AG09319 (cell line): ENCODE measurements around the gene BIVM.

ENCODE experiments used
- DNase-seq: peaks from one replicate; pipeline ENCODE4 v3.0.0-alpha.2; 2010; ENCODE audit warnings: low read depth; ENCODE audit errors: extremely low read depth
- TF ChIP-seq, protein P1 (sequence below): IDR thresholded peaks from 2 replicates; pipeline ENCODE4 v1.5.1; 2011; ENCODE audit warnings: low read depth, mild to moderate bottlenecking, inconsistent platforms, low read length, moderate library complexity

BIVM gene

DNA sequence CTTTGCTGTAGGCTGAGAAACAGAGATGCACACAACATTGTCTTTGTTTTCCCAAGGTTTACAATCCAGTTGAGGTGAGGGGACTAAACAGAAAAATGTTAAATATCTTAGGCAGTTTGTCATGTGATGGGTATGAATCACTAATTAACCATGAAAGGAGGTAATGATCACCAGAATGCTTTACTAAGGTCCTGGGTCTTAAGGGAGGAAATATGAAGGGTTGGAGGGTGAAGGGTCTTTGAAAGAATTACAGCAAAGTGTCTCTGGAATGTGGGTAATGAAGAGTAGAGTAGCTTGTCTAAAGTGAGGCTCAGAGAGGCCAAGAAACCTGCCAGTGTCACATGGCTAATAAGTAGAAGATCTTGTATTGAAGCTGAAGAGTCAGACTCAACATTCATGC, 19.0 kb downstream of the BIVM start:
- no peak for DNase-seq
- TF ChIP-seq, protein P1, sequence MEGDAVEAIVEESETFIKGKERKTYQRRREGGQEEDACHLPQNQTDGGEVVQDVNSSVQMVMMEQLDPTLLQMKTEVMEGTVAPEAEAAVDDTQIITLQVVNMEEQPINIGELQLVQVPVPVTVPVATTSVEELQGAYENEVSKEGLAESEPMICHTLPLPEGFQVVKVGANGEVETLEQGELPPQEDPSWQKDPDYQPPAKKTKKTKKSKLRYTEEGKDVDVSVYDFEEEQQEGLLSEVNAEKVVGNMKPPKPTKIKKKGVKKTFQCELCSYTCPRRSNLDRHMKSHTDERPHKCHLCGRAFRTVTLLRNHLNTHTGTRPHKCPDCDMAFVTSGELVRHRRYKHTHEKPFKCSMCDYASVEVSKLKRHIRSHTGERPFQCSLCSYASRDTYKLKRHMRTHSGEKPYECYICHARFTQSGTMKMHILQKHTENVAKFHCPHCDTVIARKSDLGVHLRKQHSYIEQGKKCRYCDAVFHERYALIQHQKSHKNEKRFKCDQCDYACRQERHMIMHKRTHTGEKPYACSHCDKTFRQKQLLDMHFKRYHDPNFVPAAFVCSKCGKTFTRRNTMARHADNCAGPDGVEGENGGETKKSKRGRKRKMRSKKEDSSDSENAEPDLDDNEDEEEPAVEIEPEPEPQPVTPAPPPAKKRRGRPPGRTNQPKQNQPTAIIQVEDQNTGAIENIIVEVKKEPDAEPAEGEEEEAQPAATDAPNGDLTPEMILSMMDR: no peak

DNA sequence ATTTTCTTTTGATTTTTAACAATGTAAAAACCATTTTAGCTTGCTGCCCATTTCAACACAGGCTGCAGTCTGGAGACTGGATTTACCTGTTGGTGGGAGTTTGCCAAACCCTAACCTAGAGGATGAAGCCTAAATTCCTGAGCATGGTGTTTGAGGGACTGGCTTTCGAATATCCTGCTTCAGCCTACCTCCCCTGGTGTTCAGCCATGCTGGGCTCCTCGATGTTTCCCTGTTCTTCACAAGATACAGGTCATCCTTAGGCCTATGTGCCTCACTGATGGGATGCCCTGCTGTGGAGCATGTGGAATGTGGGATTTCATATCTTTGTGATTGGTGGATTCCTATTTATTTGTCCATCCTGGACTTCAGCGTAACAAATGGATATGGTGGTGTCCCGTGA, 26.5 kb downstream of the BIVM start:
- no peak for DNase-seq
- TF ChIP-seq, protein P1: no peak

DNA sequence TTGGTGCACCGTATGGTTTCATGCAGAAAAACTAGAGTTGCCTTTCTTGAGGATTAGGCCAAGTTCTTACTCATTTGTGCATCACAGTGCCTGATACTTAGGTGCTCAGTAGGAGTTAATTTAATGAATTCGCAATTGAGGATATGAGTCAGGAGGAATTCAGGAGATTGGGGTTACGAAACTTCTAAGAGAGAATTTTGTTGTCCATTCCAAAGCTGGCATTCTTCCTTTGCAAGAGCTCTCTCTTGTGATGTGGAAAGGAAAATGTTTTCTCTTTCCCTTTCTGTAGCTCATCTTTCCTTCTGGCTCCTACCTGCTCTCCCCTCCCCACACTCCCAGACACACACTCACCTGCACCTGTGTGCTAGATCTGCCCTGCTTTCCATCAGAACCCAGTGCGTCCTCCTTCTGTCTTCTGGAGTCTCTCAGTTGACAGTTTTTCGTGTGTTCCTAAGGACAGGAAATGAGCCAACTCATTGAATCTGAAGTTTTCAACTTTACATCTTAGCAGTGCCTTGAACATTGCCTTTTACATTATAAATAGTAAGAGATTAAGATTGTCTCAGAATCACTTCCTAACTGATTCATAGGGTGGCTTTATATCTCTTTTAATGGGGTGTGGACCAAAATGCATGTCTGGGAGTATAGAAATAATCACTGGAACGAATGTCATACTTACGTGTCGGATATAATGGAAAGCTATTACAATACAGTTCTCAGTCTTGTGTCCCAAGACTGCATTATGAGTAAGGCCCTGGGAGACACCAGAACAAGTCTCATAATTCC, 27.2 kb downstream of the BIVM start:
- TF ChIP-seq, protein P1: peak; percentile 14
- DNase-seq: peak; percentile 69

DNA sequence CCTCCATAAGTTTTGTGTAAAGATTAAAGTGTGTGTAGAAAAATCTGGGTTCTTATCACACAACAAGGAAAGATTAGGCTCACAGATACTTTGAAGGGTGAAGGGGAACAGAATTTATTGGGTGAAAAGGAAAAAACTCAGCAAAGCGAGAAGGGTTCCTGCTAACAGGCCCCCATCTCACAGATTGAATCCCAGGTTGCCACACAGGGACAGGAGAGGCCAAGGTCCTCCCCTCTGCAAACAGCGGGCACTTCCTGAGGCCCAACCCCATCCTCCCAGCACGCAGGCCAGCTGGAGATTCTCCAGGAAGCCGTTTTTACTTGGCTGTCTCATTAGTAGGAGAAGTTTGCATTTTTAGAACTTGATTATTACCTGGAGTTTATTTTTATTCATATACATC, 31.7 kb downstream of the BIVM start:
- TF ChIP-seq, protein P1: no peak
- no peak for DNase-seq

DNA sequence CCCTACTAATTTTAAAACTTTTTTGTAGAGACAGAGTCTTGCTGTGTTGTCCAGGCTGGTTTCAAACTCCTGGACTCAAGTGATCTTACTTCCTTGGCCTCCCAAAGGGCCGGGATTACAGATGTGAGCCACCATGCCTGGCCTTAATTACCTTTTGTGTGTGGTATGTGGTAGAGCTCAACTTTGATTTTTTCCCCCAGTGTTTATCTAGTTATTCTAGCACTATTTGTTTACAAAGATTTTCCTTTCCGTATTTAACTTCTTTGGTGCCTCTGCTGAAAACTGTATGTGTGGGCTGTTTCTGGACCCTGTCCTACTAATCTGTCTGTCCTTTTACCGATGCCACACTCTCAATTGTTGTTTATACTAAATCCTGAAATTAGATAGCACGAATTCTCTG, 37.6 kb downstream of the BIVM start:
- DNase-seq: no peak
- TF ChIP-seq, protein P1: no peak

DNA sequence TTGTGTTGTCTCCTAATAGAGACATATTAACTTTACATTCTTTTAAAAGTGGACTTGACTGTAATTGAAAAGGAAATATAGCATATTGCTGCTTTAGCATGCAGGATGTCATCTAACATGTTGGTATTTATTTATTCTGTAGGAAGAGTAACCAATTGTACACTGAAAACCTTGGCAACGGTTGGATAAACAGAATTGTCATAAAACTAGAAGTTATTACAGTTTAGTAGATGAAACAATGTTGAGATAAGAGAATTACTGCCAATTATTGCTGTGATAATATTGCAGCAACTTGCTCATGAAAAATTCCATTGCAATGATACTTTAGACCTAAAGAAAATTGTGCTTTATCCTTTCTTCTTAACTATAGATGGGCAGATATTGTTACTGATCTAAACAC, 39.4 kb downstream of the BIVM start:
- DNase-seq: no peak
- TF ChIP-seq, protein P1: no peak

DNA sequence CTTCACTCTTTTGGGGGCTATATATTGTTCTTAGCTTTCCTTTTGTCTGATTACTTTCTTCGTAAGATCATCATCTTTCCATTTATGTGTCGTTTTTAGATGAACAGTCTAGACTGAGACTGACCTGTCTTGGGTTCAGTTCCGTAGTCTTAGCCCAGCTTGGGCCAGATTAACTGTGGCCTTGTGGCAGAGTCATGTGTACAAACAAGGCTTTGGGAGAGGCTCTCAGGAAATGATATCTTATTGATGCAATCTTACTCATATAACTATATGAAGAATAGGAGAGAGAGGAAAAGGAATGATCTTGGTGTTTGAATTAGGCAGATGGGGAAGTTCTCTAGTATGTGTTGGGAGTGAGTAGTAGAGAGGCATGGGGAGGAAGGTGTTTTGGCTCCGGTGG, 40.1 kb downstream of the BIVM start:
- TF ChIP-seq, protein P1: no peak
- no peak for DNase-seq
